Measurements from ENCODE around the gene DIPK2A. TPM values are rescaled to one million over a fixed set of nuclear protein-coding genes. Genes with fewer than 3 reads are reported as not detected.

DIPK2A gene
- total RNA-seq, 1 experiment from 2014 or later: 11.0 TPM

DNA sequence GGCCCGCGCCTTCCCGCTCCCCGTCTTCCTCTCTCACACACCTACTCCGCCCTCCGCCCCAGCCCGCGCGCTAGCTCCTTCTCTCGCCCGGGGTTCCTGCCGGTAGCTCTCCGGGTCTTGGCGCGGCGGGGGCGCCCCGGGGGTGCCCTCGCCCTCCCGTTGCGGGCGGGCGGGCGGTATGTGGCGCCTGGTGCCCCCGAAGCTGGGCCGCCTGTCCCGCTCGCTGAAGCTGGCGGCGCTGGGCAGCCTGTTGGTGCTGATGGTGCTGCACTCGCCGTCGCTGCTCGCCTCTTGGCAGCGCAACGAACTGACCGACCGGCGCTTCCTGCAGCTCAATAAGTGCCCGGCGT, 507 bp downstream of the DIPK2A start (continued):
- TF ChIP-seq, protein P1, sequence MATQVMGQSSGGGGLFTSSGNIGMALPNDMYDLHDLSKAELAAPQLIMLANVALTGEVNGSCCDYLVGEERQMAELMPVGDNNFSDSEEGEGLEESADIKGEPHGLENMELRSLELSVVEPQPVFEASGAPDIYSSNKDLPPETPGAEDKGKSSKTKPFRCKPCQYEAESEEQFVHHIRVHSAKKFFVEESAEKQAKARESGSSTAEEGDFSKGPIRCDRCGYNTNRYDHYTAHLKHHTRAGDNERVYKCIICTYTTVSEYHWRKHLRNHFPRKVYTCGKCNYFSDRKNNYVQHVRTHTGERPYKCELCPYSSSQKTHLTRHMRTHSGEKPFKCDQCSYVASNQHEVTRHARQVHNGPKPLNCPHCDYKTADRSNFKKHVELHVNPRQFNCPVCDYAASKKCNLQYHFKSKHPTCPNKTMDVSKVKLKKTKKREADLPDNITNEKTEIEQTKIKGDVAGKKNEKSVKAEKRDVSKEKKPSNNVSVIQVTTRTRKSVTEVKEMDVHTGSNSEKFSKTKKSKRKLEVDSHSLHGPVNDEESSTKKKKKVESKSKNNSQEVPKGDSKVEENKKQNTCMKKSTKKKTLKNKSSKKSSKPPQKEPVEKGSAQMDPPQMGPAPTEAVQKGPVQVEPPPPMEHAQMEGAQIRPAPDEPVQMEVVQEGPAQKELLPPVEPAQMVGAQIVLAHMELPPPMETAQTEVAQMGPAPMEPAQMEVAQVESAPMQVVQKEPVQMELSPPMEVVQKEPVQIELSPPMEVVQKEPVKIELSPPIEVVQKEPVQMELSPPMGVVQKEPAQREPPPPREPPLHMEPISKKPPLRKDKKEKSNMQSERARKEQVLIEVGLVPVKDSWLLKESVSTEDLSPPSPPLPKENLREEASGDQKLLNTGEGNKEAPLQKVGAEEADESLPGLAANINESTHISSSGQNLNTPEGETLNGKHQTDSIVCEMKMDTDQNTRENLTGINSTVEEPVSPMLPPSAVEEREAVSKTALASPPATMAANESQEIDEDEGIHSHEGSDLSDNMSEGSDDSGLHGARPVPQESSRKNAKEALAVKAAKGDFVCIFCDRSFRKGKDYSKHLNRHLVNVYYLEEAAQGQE (IDR thresholded peaks at IDR 0.05; ENCODE audit: low read depth): no peak
- TF ChIP-seq CBX3 (IDR thresholded peaks at IDR 0.05; ENCODE audit: low read depth): no peak
- TF ChIP-seq EGR1 (IDR thresholded peaks at IDR 0.05; ENCODE audit: low read depth): no peak
- no peak for TF ChIP-seq POLR2A (IDR thresholded peaks at IDR 0.05; ENCODE audit: borderline replicate concordance, extremely low read depth, insufficient read depth, insufficient read length)
- no peak for TF ChIP-seq RAD21 (IDR thresholded peaks at IDR 0.05; ENCODE audit: low read depth)

DNA sequence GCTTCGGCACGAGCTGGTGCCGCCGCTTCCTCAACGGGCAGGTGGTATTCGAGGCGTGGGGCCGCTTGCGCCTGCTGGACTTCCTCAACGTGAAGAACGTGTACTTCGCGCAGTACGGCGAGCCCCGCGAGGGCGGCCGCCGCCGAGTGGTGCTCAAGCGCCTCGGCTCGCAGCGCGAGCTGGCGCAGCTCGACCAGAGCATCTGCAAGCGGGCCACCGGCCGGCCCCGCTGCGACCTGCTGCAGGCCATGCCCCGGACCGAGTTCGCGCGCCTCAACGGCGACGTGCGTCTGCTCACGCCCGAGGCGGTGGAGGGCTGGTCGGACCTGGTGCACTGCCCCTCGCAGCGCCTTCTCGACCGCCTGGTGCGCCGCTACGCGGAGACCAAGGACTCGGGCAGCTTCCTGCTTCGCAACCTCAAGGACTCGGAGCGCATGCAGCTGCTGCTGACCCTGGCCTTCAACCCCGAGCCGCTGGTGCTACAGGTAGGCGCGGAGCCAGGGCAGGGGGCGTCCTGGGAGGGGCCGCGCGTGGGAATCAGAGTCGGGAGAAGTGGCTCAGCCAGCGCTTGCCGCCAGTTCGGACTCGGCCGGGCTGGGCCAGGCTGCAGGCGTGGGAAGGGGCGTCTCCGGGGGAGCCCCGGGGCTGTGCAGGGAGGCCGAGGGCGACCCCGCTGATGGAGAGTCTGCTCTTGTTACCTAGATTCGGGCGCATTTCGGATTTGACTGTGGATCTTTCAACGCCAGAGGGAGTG, 1.1 kb downstream of the DIPK2A start:
- Histone ChIP-seq H3K4me3 (replicated peaks in 1 of 2; ENCODE audit: low read depth in 1 of 2, low read length in 2 of 2) (peak overlapping the region; percentile 82 to 91), H3K27ac (ENCODE audit: low read depth, low read length) (peak overlapping the region; percentile 90), H4K20me1 (ENCODE audit: insufficient read depth) (0 out of 2 replicates have a peak, but pooled peaks cover 5% of the 10 kb centered on the region), H3K9me2 (ENCODE audit: insufficient read depth) (no peaks in the 10 kb centered on the region), H3K79me2 (ENCODE audit: insufficient read depth, low read length) (peaks cover 50% of the 10 kb centered on the region), H3K27me3 (ENCODE audit: insufficient read depth, low read length) (no peaks in the 10 kb centered on the region), H3K36me3 (ENCODE audit: control insufficient read depth in 1 of 2, insufficient read depth in 2 of 2, low read length in 2 of 2) (no peaks in the 10 kb centered on the region), H2AFZ (ENCODE audit: low read depth, low read length, poor library complexity, severe bottlenecking) (no peak overlapping the region), H3K4me1 (ENCODE audit: control insufficient read depth in 1 of 2, insufficient read depth in 2 of 2, low read length in 2 of 2) (peaks cover 7 to 17% of the 10 kb centered on the region in 2 experiments; a peak in 3 of 4 replicates), H3K9me3 (ENCODE audit: control insufficient read depth in 1 of 2, insufficient read depth in 1 of 2, low read depth in 1 of 2, low read length in 2 of 2) (no peaks in the 10 kb centered on the region), H3K9ac (ENCODE audit: low read length) (peak overlapping the region; percentile 73), H3K4me2 (ENCODE audit: low read length) (peak overlapping the region; percentile 93)
- ChIA-PET RAD21 (ENCODE audit: low non-redundant PET in 1 of 2, low total read pairs in 2 of 2, uncharacterized antibody in 2 of 2, unreplicated experiment in 2 of 2) (no interaction called here), CTCF (interaction anchor here (1.0 to 1.8 kb wide), 3 partner anchors 7 to 1795 kb away, joined by 4 to 11 read pairs (median 4); no protein-coding TSS in a partner anchor), POLR2A (interaction anchor here (1.0 to 1.9 kb wide), 10 partner anchors 7 to 1795 kb away, joined by 3 to 10 read pairs (median 5); no protein-coding TSS in a partner anchor)
- no TSS peak for BruUV-seq (replicated peaks)
- DNase-seq (ENCODE audit: low read depth, low spot score) (peak; percentile 15), ATAC-seq (peak; percentile 28)
- intact Hi-C loops (cut with micrococcal nuclease): loop anchor here (2.0 to 10.0 kb wide), 2 partner anchors 798 to 1792 kb away; no protein-coding TSS in a partner anchor
- TF ChIP-seq, protein P2, sequence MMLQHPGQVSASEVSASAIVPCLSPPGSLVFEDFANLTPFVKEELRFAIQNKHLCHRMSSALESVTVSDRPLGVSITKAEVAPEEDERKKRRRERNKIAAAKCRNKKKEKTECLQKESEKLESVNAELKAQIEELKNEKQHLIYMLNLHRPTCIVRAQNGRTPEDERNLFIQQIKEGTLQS (IDR thresholded peaks at IDR 0.05): no peak
- TF ChIP-seq POLR2A (IDR thresholded peaks at IDR 0.05; ENCODE audit: borderline replicate concordance, extremely low read depth, insufficient read depth, insufficient read length) (no peak), SRF (IDR thresholded peaks at IDR 0.05; ENCODE audit: low read depth) (no peak), RAD21 (IDR thresholded peaks at IDR 0.05; ENCODE audit: low read depth) (no peak), POLR2AphosphoS5 (IDR thresholded peaks at IDR 0.05; ENCODE audit: low read depth, low read length) (0 out of 2 replicates have a peak, but pooled peaks have one; percentile 18), YY1 (IDR thresholded peaks at IDR 0.05; ENCODE audit: extremely low read depth, insufficient replicate concordance, low read depth, low read length) (no peak), ZFX (IDR thresholded peaks at IDR 0.05) (peak; percentile 48; the same call in 1 of the 2 replicates), SIN3A (IDR thresholded peaks at IDR 0.05; ENCODE audit: low read depth) (no peak; the same call in 1 of the 2 replicates)
- TF ChIP-seq, protein P1 (IDR thresholded peaks at IDR 0.05; ENCODE audit: low read depth): no peak
- TF ChIP-seq, protein P3, sequence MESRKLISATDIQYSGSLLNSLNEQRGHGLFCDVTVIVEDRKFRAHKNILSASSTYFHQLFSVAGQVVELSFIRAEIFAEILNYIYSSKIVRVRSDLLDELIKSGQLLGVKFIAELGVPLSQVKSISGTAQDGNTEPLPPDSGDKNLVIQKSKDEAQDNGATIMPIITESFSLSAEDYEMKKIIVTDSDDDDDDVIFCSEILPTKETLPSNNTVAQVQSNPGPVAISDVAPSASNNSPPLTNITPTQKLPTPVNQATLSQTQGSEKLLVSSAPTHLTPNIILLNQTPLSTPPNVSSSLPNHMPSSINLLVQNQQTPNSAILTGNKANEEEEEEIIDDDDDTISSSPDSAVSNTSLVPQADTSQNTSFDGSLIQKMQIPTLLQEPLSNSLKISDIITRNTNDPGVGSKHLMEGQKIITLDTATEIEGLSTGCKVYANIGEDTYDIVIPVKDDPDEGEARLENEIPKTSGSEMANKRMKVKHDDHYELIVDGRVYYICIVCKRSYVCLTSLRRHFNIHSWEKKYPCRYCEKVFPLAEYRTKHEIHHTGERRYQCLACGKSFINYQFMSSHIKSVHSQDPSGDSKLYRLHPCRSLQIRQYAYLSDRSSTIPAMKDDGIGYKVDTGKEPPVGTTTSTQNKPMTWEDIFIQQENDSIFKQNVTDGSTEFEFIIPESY (IDR thresholded peaks at IDR 0.05; ENCODE audit: extremely low read depth, insufficient replicate concordance, low read length): no peak
- TF ChIP-seq, protein P4, sequence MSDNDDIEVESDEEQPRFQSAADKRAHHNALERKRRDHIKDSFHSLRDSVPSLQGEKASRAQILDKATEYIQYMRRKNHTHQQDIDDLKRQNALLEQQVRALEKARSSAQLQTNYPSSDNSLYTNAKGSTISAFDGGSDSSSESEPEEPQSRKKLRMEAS (IDR thresholded peaks at IDR 0.05): peak; percentile 49; the same call in 1 of the 2 replicates

All from HCT116 (cell line).